ENCODE measurements around the gene TPST1. TPM values are rescaled to one million over a fixed set of nuclear protein-coding genes. Genes with fewer than 3 reads are reported as not detected.

Gene TPST1
- total RNA-seq, 1 experiment from 2014 or later, result 29.0 TPM

DNA sequence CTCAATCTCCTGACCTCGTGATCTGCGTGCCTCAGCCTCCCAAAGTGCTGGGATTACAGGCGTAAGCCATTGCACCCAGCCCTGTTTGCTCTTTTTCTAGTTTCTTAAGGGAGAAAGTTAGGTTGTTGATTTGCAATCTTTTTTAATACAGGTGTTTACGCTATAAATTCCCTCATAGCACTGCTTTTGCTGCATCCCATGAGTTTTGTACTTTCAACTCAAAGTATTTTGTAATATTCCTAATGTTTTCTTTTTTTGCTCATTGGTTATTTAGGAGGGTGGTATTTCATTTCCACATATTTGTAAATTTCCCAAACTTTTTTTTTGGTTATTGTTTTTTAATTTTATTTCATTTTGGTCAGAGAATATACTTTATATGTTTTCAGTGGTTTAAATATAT is 11.6 kb downstream of the TPST1 start:
- no peak for DNase-seq (ENCODE audit: low read depth, low spot score)
- no peak for TF ChIP-seq TCF7L2 (IDR thresholded peaks at IDR 0.05; ENCODE audit: low read depth, low read length)
- TF ChIP-seq, protein P1, sequence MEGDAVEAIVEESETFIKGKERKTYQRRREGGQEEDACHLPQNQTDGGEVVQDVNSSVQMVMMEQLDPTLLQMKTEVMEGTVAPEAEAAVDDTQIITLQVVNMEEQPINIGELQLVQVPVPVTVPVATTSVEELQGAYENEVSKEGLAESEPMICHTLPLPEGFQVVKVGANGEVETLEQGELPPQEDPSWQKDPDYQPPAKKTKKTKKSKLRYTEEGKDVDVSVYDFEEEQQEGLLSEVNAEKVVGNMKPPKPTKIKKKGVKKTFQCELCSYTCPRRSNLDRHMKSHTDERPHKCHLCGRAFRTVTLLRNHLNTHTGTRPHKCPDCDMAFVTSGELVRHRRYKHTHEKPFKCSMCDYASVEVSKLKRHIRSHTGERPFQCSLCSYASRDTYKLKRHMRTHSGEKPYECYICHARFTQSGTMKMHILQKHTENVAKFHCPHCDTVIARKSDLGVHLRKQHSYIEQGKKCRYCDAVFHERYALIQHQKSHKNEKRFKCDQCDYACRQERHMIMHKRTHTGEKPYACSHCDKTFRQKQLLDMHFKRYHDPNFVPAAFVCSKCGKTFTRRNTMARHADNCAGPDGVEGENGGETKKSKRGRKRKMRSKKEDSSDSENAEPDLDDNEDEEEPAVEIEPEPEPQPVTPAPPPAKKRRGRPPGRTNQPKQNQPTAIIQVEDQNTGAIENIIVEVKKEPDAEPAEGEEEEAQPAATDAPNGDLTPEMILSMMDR (IDR thresholded peaks at IDR 0.05), result no peak
- no peak for TF ChIP-seq POLR2AphosphoS5 (IDR thresholded peaks at IDR 0.05; ENCODE audit: low read depth, low read length)
- TF ChIP-seq, protein P2, sequence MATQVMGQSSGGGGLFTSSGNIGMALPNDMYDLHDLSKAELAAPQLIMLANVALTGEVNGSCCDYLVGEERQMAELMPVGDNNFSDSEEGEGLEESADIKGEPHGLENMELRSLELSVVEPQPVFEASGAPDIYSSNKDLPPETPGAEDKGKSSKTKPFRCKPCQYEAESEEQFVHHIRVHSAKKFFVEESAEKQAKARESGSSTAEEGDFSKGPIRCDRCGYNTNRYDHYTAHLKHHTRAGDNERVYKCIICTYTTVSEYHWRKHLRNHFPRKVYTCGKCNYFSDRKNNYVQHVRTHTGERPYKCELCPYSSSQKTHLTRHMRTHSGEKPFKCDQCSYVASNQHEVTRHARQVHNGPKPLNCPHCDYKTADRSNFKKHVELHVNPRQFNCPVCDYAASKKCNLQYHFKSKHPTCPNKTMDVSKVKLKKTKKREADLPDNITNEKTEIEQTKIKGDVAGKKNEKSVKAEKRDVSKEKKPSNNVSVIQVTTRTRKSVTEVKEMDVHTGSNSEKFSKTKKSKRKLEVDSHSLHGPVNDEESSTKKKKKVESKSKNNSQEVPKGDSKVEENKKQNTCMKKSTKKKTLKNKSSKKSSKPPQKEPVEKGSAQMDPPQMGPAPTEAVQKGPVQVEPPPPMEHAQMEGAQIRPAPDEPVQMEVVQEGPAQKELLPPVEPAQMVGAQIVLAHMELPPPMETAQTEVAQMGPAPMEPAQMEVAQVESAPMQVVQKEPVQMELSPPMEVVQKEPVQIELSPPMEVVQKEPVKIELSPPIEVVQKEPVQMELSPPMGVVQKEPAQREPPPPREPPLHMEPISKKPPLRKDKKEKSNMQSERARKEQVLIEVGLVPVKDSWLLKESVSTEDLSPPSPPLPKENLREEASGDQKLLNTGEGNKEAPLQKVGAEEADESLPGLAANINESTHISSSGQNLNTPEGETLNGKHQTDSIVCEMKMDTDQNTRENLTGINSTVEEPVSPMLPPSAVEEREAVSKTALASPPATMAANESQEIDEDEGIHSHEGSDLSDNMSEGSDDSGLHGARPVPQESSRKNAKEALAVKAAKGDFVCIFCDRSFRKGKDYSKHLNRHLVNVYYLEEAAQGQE (IDR thresholded peaks at IDR 0.05; ENCODE audit: insufficient read depth in 1 of 2, low read depth in 2 of 2, low read length in 1 of 2), result no peak
- TF ChIP-seq SIN3A (IDR thresholded peaks at IDR 0.05; ENCODE audit: borderline replicate concordance, insufficient read depth, low read depth, low read length), result no peak
- no peak overlapping the region for H3K27ac ChIP-seq (ENCODE audit: low read length)
- POLR2A ChIA-PET, result no interaction called here
- H3K4me3 ChIP-seq (ENCODE audit: low read depth in 2 of 2, low read length in 2 of 2), result no peak overlapping the region
- CTCF ChIA-PET, result no interaction called here
- no peaks in the 10 kb centered on the region for H3K36me3 ChIP-seq (ENCODE audit: control insufficient read depth, insufficient read depth, low read length)
- in situ Hi-C loops (cut with HindIII; ENCODE audit: low pct_unique_long_range_greater_than_20kb, low sequenced_read_pairs) (no loop called here), intact Hi-C loops (cut with micrococcal nuclease; ENCODE audit: unreplicated experiment) (loop anchor here (10.0 kb wide), 1 partner anchor 138 kb away; no protein-coding TSS in a partner anchor)
- H3K9me3 ChIP-seq (ENCODE audit: control insufficient read depth, insufficient read depth, low read depth, low read length), result no peaks in the 10 kb centered on the region
- ATAC-seq, result no peak
- no peaks in the 10 kb centered on the region for H3K4me1 ChIP-seq (ENCODE audit: control insufficient read depth, insufficient read depth, low read length)
- BruUV-seq (replicated peaks), result no TSS peak
- no peaks in the 10 kb centered on the region for H3K27me3 ChIP-seq (ENCODE audit: control insufficient read depth, insufficient read depth, low read length)

DNA sequence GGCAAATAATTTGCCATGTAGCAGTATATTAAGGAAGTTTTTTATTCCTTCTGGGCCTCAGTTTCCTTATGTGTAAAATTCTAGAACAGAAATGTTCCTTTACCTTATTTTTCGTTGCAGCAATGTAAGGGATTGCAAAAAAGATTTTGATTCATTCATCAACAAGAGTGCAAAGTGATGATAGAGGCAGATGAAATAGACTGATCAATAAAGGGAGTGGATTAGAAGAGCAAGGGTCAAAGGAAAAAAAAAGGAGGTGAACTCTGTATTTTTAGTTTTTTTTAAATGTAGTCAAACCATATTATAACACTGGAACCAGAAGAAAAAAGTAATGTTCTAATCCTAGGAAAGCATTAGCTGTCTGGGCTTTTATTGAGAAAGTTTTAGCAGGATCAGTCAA is 14.7 kb downstream of the TPST1 start:
- Histone ChIP-seq H3K27me3 (ENCODE audit: control insufficient read depth, insufficient read depth, low read length) (no peaks in the 10 kb centered on the region), H3K27ac (ENCODE audit: low read length) (no peak overlapping the region), H3K4me1 (ENCODE audit: control insufficient read depth, insufficient read depth, low read length) (no peaks in the 10 kb centered on the region), H3K9me3 (ENCODE audit: control insufficient read depth, insufficient read depth, low read depth, low read length) (no peaks in the 10 kb centered on the region), H3K36me3 (ENCODE audit: control insufficient read depth, insufficient read depth, low read length) (no peaks in the 10 kb centered on the region), H3K4me3 (ENCODE audit: low read depth in 2 of 2, low read length in 2 of 2) (no peak overlapping the region)
- ChIA-PET CTCF (no interaction called here), POLR2A (interaction anchor here (0.6 to 0.7 kb wide), 2 partner anchors 397 to 1044 kb away, joined by 4 to 5 read pairs; no protein-coding TSS in a partner anchor)
- BruUV-seq (replicated peaks), result no TSS peak
- TF ChIP-seq, protein P2 (IDR thresholded peaks at IDR 0.05; ENCODE audit: insufficient read depth in 1 of 2, low read depth in 2 of 2, low read length in 1 of 2), result no peak
- TF ChIP-seq POLR2AphosphoS5 (IDR thresholded peaks at IDR 0.05; ENCODE audit: low read depth, low read length), result no peak
- no peak for TF ChIP-seq SIN3A (IDR thresholded peaks at IDR 0.05; ENCODE audit: borderline replicate concordance, insufficient read depth, low read depth, low read length)
- no peak for ATAC-seq
- in situ Hi-C loops (cut with HindIII; ENCODE audit: low pct_unique_long_range_greater_than_20kb, low sequenced_read_pairs), result no loop called here
- no peak for DNase-seq (ENCODE audit: low read depth, low spot score)
- intact Hi-C loops (cut with micrococcal nuclease; ENCODE audit: unreplicated experiment), result loop anchor here (10.0 kb wide), 1 partner anchor 135 kb away; no protein-coding TSS in a partner anchor
